Endodermal cell (in vitro differentiated cells): ENCODE data around the gene ZFAND2B. TPM values are rescaled to one million over a fixed set of nuclear protein-coding genes. Genes with fewer than 3 reads are reported as not detected.
A peak's percentile ranks its signal among the peaks of the same experiment; 100 is the strongest.

Source experiments
- DNase-seq: peaks from one replicate; pipeline ENCODE4 v3.0.0-alpha.2; 2017
- H3K27ac ChIP-seq: 2 replicates; pipeline ENCODE4 v1.5.1; 2013; ENCODE audit warnings: mild to moderate bottlenecking, low read depth, low read length, moderate library complexity
- H3K27me3 ChIP-seq: 2 replicates; pipeline ENCODE4 v1.6.1; 2013; ENCODE audit warnings: mild to moderate bottlenecking, low read length, moderate library complexity; ENCODE audit not compliant: insufficient read depth, control insufficient read depth, poor library complexity, severe bottlenecking
- H3K36me3 ChIP-seq: 2 replicates; pipeline ENCODE4 v1.7.0; 2013; ENCODE audit warnings: mild to moderate bottlenecking, low read length, moderate library complexity; ENCODE audit not compliant: control insufficient read depth, insufficient read depth
- H3K4me1 ChIP-seq: one replicate; pipeline ENCODE4 v1.7.0; 2013; ENCODE audit warnings: low read length; ENCODE audit not compliant: control insufficient read depth, insufficient read depth
- H3K4me3 ChIP-seq: 2 replicates; pipeline ENCODE4 v1.5.1; 2013; ENCODE audit warnings: mild to moderate bottlenecking, low read length, moderate library complexity
- H3K9ac ChIP-seq: 2 replicates; pipeline ENCODE4 v1.6.1; 2013; ENCODE audit warnings: mild to moderate bottlenecking, low read length, moderate library complexity; ENCODE audit not compliant: poor library complexity, severe bottlenecking; ENCODE audit errors: extremely low read depth
- H3K9me3 ChIP-seq: 2 replicates; pipeline ENCODE4 v1.6.1; 2013; ENCODE audit warnings: mild to moderate bottlenecking, low read length, moderate library complexity; ENCODE audit not compliant: control insufficient read depth
- H3K27ac Mint-ChIP-seq: 2 replicates; pipeline ENCODE4 v1.8.0; 2020; ENCODE audit warnings: mixed read lengths
- H3K27me3 Mint-ChIP-seq: 2 replicates; pipeline ENCODE4 v1.8.0; 2021; ENCODE audit warnings: mild to moderate bottlenecking, mixed read lengths; ENCODE audit not compliant: insufficient read depth
- H3K36me3 Mint-ChIP-seq: 2 replicates; pipeline ENCODE4 v1.8.0; 2020; ENCODE audit warnings: low read depth, mixed read lengths
- H3K4me1 Mint-ChIP-seq: 2 replicates; pipeline ENCODE4 v1.8.0; 2020; ENCODE audit warnings: mixed read lengths
- H3K4me3 Mint-ChIP-seq: 2 replicates; pipeline ENCODE4 v1.8.0; 2020; ENCODE audit warnings: mild to moderate bottlenecking, moderate library complexity, mixed read lengths
- H3K9me3 Mint-ChIP-seq: 2 replicates; pipeline ENCODE4 v1.8.0; 2020; ENCODE audit warnings: mild to moderate bottlenecking, mixed read lengths
- CTCF ChIP-seq: fragments of 200-600 bp; sonication (generic); conservative IDR thresholded peaks from 2 replicates; pipeline ENCODE4 v1.5.0; 2021; ENCODE audit warnings: antibody characterized with exemption, mild to moderate bottlenecking
- WGBS, 2 experiments: methylation state at CpG; one replicate each; pipeline versions ENCODE4 v1.1.5 to v1.1.7; 2013; ENCODE audit warnings: missing lambda C conversion rate in 2 of 2, mixed read lengths in 1 of 2; ENCODE audit not compliant: insufficient coverage in 1 of 2, insufficient read length in 1 of 2; 5-methylcytosine and 5-hydroxymethylcytosine counted together
- total RNA-seq, 2 donors: library from RNA; stranded (reverse); fragmentation: NEBNext Ultra II Directional in 1 of 2; extraction: Animal tissue kit (Norgen Biotek cat#: 25700) in 1 of 2; gene quantifications; 2 replicates in 1 of 2; 3 replicates in 1 of 2; pipeline ENCODE4 v1.2.1, GENCODE V29; 2021

The ZFAND2B gene
- total RNA-seq, 2 donors from 2014 or later: 21.7 to 22.5 TPM

- peak; percentile 97 for DNase-seq
- H3K4me3 Mint-ChIP-seq: peak within 1 kb of the TSS; percentile 75
- WGBS, 2 experiments: 23 to 41% methylated on average over 45 to 71 of the region's 71 CpGs
- TF ChIP-seq CTCF: peak; percentile 17
- peak within 1 kb of the TSS; percentile 97 for H3K27ac Mint-ChIP-seq
- Histone ChIP-seq H3K27ac (peak within 1 kb of the TSS; percentile 81), H3K9me3 (no peaks in the 10 kb centered on the region), H3K27me3 (no peaks in the 10 kb centered on the region), H3K9ac (peak within 1 kb of the TSS; percentile 77), H3K4me3 (peak within 1 kb of the TSS; percentile 84), H3K4me1 (no peaks in the 10 kb centered on the region), H3K36me3 (peaks cover 48% of the 10 kb centered on the region)
- no peaks in the 10 kb centered on the region for H3K27me3 Mint-ChIP-seq
- H3K36me3 Mint-ChIP-seq: peaks cover 53% of the 10 kb centered on the region
- peaks cover 17% of the 10 kb centered on the region for H3K4me1 Mint-ChIP-seq
- H3K9me3 Mint-ChIP-seq: no peaks in the 10 kb centered on the region
Observed at GRCh38 chr2:219218732-219219701, 12.4 kb downstream of the ZFAND2B start, which contains the start of gene ABCB6. TSS of gene ABCB6 (minus strand) at chr2:219218958. CDS start at chr2:219218673, 285 bp downstream.

- Histone ChIP-seq H3K9ac (no peak overlapping the region), H3K27me3 (no peaks in the 10 kb centered on the region), H3K4me3 (no peak overlapping the region), H3K4me1 (no peaks in the 10 kb centered on the region), H3K36me3 (peaks cover 45% of the 10 kb centered on the region), H3K27ac (no peak overlapping the region), H3K9me3 (no peaks in the 10 kb centered on the region)
- H3K4me3 Mint-ChIP-seq: no peak overlapping the region
- no peak for TF ChIP-seq CTCF
- H3K9me3 Mint-ChIP-seq: no peaks in the 10 kb centered on the region
- H3K27ac Mint-ChIP-seq: peak overlapping the region; percentile 92
- no peak for DNase-seq
- H3K27me3 Mint-ChIP-seq: no peaks in the 10 kb centered on the region
- H3K4me1 Mint-ChIP-seq: peaks cover 17% of the 10 kb centered on the region
- 93 to 94% methylated on average over 10 to 18 of the region's 18 CpGs for WGBS, 2 experiments
- peaks cover 53% of the 10 kb centered on the region for H3K36me3 Mint-ChIP-seq
Observed at GRCh38 chr2:219219784-219220532, 13.4 kb downstream of the ZFAND2B start.

GRCh38 chr2:219220652-219221402 lies 14.2 kb downstream of the ZFAND2B start:
- WGBS, 2 experiments: 92 to 94% methylated on average over 4 to 19 of the region's 19 CpGs
- no peak for TF ChIP-seq CTCF
- H3K4me1 ChIP-seq: no peaks in the 10 kb centered on the region
- no peak overlapping the region for H3K27ac Mint-ChIP-seq
- H3K4me1 Mint-ChIP-seq: peaks cover 17% of the 10 kb centered on the region
- no peaks in the 10 kb centered on the region for H3K27me3 Mint-ChIP-seq
- no peak for DNase-seq
- H3K9me3 ChIP-seq: no peaks in the 10 kb centered on the region
- H3K27ac ChIP-seq: no peak overlapping the region
- H3K4me3 Mint-ChIP-seq: no peak overlapping the region
- H3K4me3 ChIP-seq: no peak overlapping the region
- no peaks in the 10 kb centered on the region for H3K9me3 Mint-ChIP-seq
- H3K36me3 Mint-ChIP-seq: peaks cover 57% of the 10 kb centered on the region
- H3K9ac ChIP-seq: no peak overlapping the region
- peaks cover 46% of the 10 kb centered on the region for H3K36me3 ChIP-seq
- H3K27me3 ChIP-seq: no peaks in the 10 kb centered on the region
